Activated T-helper 1 cell treated with anti-CD3 and anti-CD28 coated beads, Interleukin-12 subunit alpha, Interleukin-12 subunit beta, Interleukin-2, Interleukin-4 antibody, amounts not matched to agents 30 ng/mL and 10 ng/mL and 1 ng/mL, durations not matched to agents 14 hours and 24 hours and 36 hours (primary cell): Measurements from ENCODE around the gene RILPL2. TPM values are rescaled to one million over a fixed set of nuclear protein-coding genes. Genes with fewer than 3 reads are reported as not detected.
"Not testable (repeated sequence)": the region's sequence is repeated elsewhere in the genome, so short reads cannot be mapped to it uniquely, and the experiment has no call there.

Experiments
- DNase-seq: peaks from one replicate; pipeline ENCODE4 v3.0.0; 2021; ENCODE audit warnings: low spot score
- H3K27ac Mint-ChIP-seq: one replicate; pipeline ENCODE4 v1.8.0; 2021; ENCODE audit warnings: mild to moderate bottlenecking, mixed read lengths
- H3K27me3 Mint-ChIP-seq: one replicate; pipeline ENCODE4 v1.8.0; 2022; ENCODE audit warnings: mild to moderate bottlenecking, moderate library complexity, mixed read lengths; ENCODE audit not compliant: insufficient read depth
- H3K36me3 Mint-ChIP-seq: one replicate; pipeline ENCODE4 v1.8.0; 2021; ENCODE audit warnings: low read depth, mixed read lengths
- H3K4me1 Mint-ChIP-seq: one replicate; pipeline ENCODE4 v1.8.0; 2021; ENCODE audit warnings: low read depth, mixed read lengths
- H3K4me3 Mint-ChIP-seq: one replicate; pipeline ENCODE4 v1.8.0; 2021; ENCODE audit warnings: mild to moderate bottlenecking, moderate library complexity, mixed read lengths
- H3K9me3 Mint-ChIP-seq: one replicate; pipeline ENCODE4 v1.8.0; 2021; ENCODE audit warnings: mixed read lengths
- intact Hi-C: fragments of 100-400 bp; cut with micrococcal nuclease; formaldehyde crosslinking; loops from one replicate; pipeline ENCODE4 v1.15.1; 2024
- total RNA-seq: library from RNA; stranded (reverse); gene quantifications from 2 replicates; pipeline ENCODE4 v1.2.3, GENCODE V29; 2022

Gene RILPL2, protein sequence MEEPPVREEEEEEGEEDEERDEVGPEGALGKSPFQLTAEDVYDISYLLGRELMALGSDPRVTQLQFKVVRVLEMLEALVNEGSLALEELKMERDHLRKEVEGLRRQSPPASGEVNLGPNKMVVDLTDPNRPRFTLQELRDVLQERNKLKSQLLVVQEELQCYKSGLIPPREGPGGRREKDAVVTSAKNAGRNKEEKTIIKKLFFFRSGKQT
- 20.1 and 20.6 TPM in 2 replicates for total RNA-seq

DNA sequence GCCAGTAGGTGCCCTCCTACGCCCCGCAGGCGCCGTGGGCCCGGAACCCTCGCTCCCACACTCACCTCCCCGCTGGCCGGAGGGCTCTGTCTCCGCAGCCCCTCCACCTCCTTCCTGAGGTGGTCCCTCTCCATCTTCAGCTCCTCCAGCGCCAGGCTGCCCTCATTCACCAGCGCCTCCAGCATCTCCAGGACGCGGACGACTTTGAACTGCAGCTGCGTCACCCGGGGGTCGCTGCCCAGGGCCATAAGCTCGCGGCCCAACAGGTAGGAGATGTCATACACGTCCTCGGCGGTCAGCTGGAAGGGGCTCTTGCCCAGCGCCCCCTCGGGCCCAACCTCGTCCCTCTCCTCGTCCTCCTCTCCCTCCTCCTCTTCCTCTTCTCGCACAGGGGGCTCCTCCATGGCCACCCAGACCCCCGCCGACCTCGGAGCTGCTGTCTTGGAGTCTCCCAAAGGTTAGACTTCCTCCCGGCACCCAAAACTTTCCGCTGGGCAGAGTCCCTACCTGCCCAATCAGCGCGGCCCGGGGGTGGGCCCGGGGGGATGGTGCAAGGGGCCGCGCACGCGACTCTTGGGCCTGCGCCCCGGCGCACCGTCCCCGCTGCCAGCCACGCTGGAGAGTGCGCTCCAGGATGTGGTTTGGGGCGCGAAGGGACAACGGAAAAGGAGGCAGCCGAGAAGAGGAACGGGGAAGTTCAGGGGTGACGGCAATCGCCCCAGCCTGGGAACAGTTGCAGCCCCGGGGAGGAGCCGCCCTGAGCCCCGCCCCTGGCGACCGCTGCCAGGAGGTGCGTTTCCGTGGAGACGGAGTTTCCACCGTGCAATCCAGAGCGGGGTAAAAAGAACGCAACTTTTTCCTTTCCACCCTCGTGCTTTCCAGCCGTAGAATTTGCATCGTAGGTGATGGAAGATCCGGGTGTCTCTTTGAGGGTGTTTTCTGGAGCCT, at the start of gene RILPL2:
RILPL2 (minus strand) TSS at position 668 of the 948 bp plus-strand sequence; CDS start at position 404, 264 bp downstream.
- intact Hi-C loops: loop anchor here (1.0 to 10.0 kb wide), 13 partner anchors 8 to 361 kb away; partner anchors contain the start of genes ATP6V0A2, DDX55, EIF2B1 and GTF2H3
- H3K27me3 Mint-ChIP-seq: no peaks in the 10 kb centered on the region
- peak within 1 kb of the TSS; percentile 99 for H3K4me3 Mint-ChIP-seq
- H3K27ac Mint-ChIP-seq: peak within 1 kb of the TSS; percentile 99
- H3K4me1 Mint-ChIP-seq: peaks cover 39% of the 10 kb centered on the region
- H3K9me3 Mint-ChIP-seq: no peaks in the 10 kb centered on the region
- peaks cover 15% of the 10 kb centered on the region for H3K36me3 Mint-ChIP-seq
- peak; percentile 91 for DNase-seq

DNA sequence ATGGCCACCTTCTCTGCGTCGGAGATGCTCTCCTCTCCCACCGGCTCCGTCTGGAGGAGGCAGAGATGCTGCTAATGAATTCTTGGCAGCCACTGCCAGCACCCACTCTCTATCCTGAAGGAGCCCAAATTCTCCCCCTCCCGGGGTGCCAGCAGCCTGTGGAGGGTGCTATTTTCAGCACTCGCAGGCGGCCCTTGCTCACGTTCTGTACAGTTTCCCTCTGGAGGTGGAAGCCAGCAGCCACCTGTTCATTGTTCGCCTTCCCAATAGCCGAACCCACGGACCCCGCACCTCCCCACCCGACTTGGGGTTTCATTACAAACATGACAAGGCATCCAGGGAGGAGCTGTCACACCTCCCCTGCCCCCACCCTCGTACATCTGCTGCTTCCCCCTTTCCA, 49.3 kb upstream of the RILPL2 start:
- DNase-seq: no peak
- Mint-ChIP-seq H3K9me3 (no peaks in the 10 kb centered on the region), H3K36me3 (no peaks in the 10 kb centered on the region), H3K27me3 (peaks cover 3% of the 10 kb centered on the region), H3K4me3 (no peak overlapping the region), H3K27ac (no peak overlapping the region), H3K4me1 (peaks cover 11% of the 10 kb centered on the region)
- intact Hi-C loops: no loop called here

DNA sequence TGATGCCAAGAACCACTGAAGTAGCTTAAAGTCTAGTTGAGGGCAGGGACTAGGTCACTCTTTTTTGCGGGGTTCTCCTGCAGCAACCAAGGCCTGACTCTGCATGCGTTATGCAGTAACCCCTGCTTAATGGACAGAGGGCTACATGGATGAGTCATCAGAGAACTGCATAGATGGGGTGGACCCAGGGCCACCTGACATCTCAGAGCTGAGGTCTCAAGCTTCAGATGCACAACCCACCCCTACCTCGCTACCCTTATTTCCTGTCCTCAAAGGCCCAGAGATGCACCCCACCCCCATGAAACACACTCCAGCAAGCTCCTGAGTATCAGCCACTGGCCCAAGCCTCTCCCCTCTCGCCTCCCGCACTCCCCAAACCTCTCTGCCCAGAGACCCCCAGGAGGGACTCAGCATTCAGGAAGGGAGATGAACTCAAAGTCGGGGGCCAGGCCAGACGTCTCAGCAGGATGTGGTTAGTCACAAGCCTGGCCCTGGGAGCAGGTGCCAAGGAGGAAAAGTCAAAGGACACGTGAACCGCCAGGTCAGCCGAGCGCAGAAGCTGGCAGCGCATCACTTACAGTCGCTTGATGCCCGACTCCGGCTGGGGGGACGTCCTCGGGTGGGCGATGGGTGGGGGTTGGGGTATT, 47.2 kb upstream of the RILPL2 start:
- H3K27me3 Mint-ChIP-seq: peaks cover 3% of the 10 kb centered on the region
- DNase-seq: no peak
- peaks cover 16% of the 10 kb centered on the region for H3K4me1 Mint-ChIP-seq
- no peaks in the 10 kb centered on the region for H3K9me3 Mint-ChIP-seq
- H3K36me3 Mint-ChIP-seq: no peaks in the 10 kb centered on the region
- intact Hi-C loops: no loop called here
- H3K27ac Mint-ChIP-seq: peak overlapping the region; percentile 52
- H3K4me3 Mint-ChIP-seq: no peak overlapping the region

DNA sequence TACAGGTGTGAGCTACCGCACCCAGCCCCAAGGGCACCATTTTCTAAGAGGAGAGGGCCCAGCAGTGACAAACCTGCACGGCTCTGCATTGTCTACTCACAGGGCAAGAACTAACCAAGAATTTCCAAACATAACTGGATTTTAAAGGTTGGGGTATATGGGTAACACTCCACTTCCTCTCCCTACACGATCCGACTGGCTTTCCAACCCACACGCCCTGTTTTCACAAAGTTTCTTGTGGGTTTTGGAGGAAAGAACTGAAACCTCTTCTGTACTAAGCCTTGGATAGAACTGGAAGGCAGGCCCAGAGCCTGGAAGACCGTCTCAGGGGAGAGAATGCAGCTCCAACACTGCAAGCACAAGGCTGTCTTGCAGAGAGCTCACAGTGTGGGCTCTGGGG, 46.4 kb upstream of the RILPL2 start:
- Mint-ChIP-seq H3K4me3 (no peak overlapping the region), H3K4me1 (peaks cover 16% of the 10 kb centered on the region), H3K9me3 (no peaks in the 10 kb centered on the region), H3K27ac (no peak overlapping the region), H3K27me3 (peaks cover 2% of the 10 kb centered on the region), H3K36me3 (no peaks in the 10 kb centered on the region)
- DNase-seq: no peak
- intact Hi-C loops: no loop called here

DNA sequence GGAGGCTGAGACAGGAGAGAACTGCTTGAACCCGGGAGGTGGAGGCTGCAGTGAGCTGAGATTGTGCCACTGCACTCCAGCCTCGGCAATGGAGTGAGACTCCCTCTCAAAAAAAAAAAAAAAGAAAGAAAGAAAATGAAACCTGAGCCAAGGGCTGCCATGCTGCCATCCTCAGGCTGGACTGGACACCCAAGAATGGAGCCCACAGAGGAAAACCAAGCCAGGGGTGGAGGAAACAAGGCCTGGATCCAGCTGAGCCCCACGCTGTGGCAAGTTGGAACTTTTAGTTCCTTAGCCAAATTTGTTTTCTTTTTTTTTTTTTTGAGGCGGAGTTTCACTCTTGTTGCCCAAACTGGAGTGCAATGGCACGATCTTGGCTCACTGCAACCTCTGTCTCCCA, 44.8 kb upstream of the RILPL2 start:
- H3K27me3 Mint-ChIP-seq, H3K27ac Mint-ChIP-seq, DNase-seq, intact Hi-C loops, H3K4me3 Mint-ChIP-seq, H3K9me3 Mint-ChIP-seq, H3K36me3 Mint-ChIP-seq: not testable (repeated sequence)
- peaks cover 16% of the 10 kb centered on the region for H3K4me1 Mint-ChIP-seq

DNA sequence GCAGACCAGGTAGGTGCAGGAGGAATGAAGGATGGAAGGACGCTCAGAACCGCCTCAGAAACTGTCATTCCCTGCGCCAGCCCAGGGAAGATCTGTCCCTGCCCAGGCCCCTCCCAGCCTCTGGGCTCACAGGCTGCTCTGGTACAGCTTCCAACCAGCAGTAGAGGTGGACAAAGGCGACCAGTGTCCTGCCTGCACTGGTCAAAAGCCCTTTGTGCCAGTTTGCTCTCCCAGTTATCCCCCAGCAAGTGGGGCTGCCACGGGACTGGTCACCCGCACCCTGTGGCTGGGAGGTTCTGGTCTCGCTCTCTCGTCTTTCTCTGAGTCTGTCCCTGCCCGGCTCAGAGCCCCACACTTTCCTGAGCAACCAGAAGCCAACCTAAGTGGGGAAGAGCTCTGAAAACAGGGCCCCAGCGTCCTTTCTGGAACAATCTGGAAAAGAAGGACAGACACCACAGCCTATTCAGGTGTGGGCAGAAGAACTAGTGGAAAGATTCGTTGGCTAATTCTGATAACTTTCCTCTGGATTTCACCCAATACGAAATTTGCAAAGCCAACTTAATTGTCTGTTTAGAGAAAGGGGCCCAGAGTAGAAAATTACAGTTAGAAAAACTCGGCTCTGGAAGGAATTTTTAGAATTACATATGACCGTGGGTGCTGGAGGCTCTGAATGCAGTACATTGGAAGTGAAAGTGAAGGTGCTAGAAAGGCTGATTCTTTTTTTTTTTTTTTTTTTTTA, 43.1 kb upstream of the RILPL2 start:
- DNase-seq: no peak
- Mint-ChIP-seq H3K9me3 (no peaks in the 10 kb centered on the region), H3K4me3 (no peak overlapping the region), H3K36me3 (peaks cover 3% of the 10 kb centered on the region), H3K27ac (peak overlapping the region; percentile 44), H3K27me3 (no peaks in the 10 kb centered on the region), H3K4me1 (peaks cover 25% of the 10 kb centered on the region)
- intact Hi-C loops: no loop called here

DNA sequence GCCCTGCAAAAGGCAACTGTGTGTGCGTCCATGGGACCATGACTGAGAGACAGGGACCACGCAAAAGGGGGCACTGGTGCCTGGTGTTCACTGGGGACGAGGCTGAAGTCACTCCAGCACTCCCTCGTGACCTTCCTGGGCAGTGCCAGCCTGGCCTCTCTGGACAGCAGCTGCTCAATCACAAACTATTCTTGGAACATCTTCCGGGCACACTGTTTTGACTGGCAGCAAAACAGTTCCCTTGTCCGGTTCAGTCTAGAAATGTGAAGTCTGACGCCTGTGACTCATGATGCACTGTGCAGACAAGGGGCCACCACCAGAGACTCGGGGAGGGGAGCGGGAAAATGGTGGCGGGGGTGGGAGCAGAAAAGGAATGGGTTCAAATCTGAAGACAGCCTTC, 42.3 kb upstream of the RILPL2 start:
- Mint-ChIP-seq H3K4me3 (no peak overlapping the region), H3K4me1 (peaks cover 16% of the 10 kb centered on the region), H3K9me3 (no peaks in the 10 kb centered on the region), H3K27ac (no peak overlapping the region), H3K27me3 (no peaks in the 10 kb centered on the region), H3K36me3 (peaks cover 3% of the 10 kb centered on the region)
- DNase-seq: no peak
- intact Hi-C loops: no loop called here

DNA sequence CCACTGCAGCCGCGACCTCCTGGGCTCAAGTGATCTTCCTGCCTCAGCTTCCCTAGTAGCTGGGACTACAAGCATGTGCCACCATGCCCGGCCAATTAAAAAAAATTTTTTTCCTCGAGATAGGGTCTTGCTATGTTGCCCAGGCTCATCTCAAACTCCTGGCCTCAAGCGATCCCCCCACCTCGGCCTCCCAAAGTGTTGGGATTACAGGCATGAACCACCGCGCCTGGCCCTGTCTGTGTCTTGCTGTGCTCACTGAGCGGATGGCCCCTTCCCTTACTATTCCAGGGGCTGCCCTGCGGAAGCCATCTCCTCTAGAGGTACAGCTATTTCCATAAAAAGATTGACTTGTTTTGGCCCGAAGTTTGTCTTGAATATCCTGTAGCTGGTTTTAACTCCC, 41.6 kb upstream of the RILPL2 start:
- DNase-seq: no peak
- H3K9me3 Mint-ChIP-seq: no peaks in the 10 kb centered on the region
- H3K27ac Mint-ChIP-seq: no peak overlapping the region
- no peak overlapping the region for H3K4me3 Mint-ChIP-seq
- H3K27me3 Mint-ChIP-seq: no peaks in the 10 kb centered on the region
- intact Hi-C loops: no loop called here
- H3K36me3 Mint-ChIP-seq: peaks cover 3% of the 10 kb centered on the region
- H3K4me1 Mint-ChIP-seq: peaks cover 14% of the 10 kb centered on the region

DNA sequence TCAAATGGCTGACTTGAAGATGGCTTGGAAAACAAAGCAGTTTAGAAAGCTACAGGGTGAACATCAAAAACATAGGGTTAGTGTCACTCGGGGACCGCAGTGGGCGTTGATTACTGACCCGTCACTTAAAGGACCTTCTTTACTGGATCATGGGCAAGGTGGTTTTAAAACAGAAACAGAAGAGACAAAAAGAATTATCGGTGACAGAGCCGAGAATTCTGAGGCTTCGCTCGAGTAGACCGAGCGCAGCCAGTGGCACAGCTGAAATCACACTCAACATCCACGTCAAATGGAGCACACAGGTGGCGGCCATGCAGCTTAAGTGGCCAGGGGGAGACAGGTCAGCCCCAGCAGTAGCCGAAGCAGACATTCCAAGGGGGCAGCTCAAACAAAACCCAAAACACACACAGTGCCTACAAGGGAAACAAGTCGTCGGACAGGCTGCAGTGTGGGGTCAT, 38.8 kb upstream of the RILPL2 start:
- Mint-ChIP-seq H3K27me3 (no peaks in the 10 kb centered on the region), H3K9me3 (no peaks in the 10 kb centered on the region), H3K4me3 (no peak overlapping the region), H3K36me3 (peaks cover 9% of the 10 kb centered on the region), H3K4me1 (peaks cover 14% of the 10 kb centered on the region), H3K27ac (peak overlapping the region; percentile 41)
- intact Hi-C loops: no loop called here
- no peak for DNase-seq

DNA sequence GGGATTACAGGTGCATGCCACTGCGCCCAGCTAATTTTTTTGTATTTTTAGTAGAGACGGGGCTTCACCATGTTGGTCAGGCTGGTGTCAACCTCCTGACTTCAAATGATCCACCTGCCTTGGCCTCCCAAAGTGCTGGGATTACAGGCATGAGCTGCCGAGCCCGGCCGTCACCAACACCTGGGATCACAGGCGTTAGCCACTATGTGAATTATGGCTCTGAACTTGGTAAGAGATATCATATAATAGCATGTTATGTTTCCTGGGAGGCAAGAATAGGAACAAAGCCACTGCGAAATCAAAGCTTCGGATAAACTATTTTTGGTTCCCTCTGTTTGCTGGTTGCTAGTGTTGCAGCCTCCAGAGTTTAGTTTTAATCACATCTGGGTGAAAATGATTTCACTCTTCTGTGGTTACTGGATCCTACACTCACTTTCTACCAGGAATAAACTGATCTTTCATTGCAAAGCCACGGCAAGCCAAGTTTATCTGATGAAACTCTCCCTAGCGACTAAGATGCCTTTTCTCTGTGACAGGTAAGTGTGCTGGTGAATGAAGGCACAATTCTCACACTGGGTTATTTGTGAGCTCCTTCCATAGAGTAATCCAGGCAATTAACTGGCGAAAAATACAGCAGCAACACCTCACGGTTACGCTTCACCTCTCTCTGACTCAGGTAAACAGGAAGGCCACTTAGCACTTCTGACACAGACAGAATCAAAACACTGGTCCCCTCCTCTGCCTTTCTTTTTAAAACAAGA, 38.2 kb upstream of the RILPL2 start:
- DNase-seq: no peak
- no peak overlapping the region for H3K4me3 Mint-ChIP-seq
- H3K27ac Mint-ChIP-seq: peak overlapping the region; percentile 41
- peaks cover 9% of the 10 kb centered on the region for H3K36me3 Mint-ChIP-seq
- intact Hi-C loops: no loop called here
- no peaks in the 10 kb centered on the region for H3K27me3 Mint-ChIP-seq
- H3K4me1 Mint-ChIP-seq: peaks cover 10% of the 10 kb centered on the region
- no peaks in the 10 kb centered on the region for H3K9me3 Mint-ChIP-seq

DNA sequence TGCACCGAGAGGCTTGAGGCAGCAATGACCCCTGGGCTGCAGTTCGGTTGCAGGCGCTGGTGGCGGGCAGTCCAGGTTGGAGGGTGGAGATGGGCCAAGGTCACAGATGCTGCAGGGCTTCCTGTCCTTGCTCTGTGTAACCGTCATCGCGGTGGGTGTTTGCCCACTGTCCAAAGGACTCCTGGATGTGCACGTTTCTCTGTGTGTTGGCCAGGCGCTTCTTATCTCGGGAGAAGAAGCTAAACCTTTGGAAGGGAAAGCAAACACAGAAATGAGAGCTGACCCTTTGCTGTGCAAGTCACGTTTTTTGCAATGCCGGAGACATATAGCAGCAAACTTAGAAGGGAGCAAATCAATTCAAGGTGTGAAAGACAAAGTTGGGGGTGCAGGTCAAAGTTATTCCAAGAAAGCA, 36.0 kb upstream of the RILPL2 start:
- DNase-seq: no peak

More for the DNA sequence above, 36.0 kb upstream of the RILPL2 start:
- H3K36me3 Mint-ChIP-seq: peaks cover 9% of the 10 kb centered on the region
- H3K27ac Mint-ChIP-seq: no peak overlapping the region
- H3K9me3 Mint-ChIP-seq: no peaks in the 10 kb centered on the region
- H3K4me1 Mint-ChIP-seq: peaks cover 9% of the 10 kb centered on the region
- intact Hi-C loops: no loop called here
- H3K4me3 Mint-ChIP-seq: no peak overlapping the region
- H3K27me3 Mint-ChIP-seq: no peaks in the 10 kb centered on the region
